Measurements from ENCODE around the gene KCNG3.
A peak's percentile ranks its signal among the peaks of the same experiment; 100 is the strongest.

Gene KCNG3

DNA sequence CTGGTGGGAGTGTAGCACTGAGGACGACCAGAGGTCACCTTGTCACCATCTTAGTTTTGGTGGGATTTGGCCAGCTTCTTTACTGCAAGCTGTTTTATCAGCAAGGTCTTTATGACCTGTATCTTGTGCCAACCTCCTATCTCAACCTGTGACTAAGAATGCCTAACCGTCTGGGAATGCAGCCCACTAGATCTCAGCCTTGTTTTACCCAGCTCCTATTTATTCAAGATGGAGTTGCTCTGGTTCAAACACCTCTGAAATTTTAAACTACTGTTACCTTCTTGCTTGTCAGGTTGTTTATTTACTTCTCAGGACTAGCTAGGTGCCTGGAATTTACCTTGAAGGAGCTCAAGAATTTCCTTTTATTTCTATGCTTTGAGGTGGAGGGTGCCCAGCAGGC lies 9.5 kb upstream of the KCNG3 start:
- Histone ChIP-seq H3K14ac (ENCODE audit: low read length) (no peak overlapping the region), H2AK5ac (ENCODE audit: low read depth, low read length) (no peak overlapping the region), H2BK120ac (ENCODE audit: low read depth, low read length) (no peak overlapping the region), H3K4me1 (ENCODE audit: control insufficient read depth in 2 of 2, insufficient read depth in 1 of 2, low read depth in 1 of 2, low read length in 2 of 2) (no peaks in the 10 kb centered on the region), H2BK12ac (ENCODE audit: low read length) (no peak overlapping the region), H2AFZ (ENCODE audit: low read length) (no peak overlapping the region), H2BK15ac (ENCODE audit: low read length) (no peak overlapping the region), H4K8ac (ENCODE audit: low read depth, low read length) (no peak overlapping the region), H3K27ac (replicated peaks; ENCODE audit: low read length) (no peak overlapping the region), H3K27me3 (ENCODE audit: control insufficient read depth in 3 of 3, insufficient read depth in 3 of 3, low read depth in 1 of 3, low read length in 3 of 3) (no peaks in the 10 kb centered on the region), H3K79me1 (ENCODE audit: low read depth, low read length) (no peaks in the 10 kb centered on the region), H3K4me2 (ENCODE audit: insufficient read depth, low read length, poor library complexity, severe bottlenecking) (no peak overlapping the region), H3K4ac (ENCODE audit: low read length) (no peak overlapping the region), H3K4me3 (ENCODE audit: low read length in 2 of 2) (no peak overlapping the region), H2BK5ac (ENCODE audit: low read length) (no peak overlapping the region), H3K9me3 (replicated peaks in 1 of 2; ENCODE audit: control insufficient read depth in 2 of 2, insufficient read depth in 1 of 2, low read depth in 1 of 2, low read length in 2 of 2) (no peaks in the 10 kb centered on the region), H4K91ac (ENCODE audit: low read depth, low read length, poor library complexity) (no peak overlapping the region), H3K9ac (ENCODE audit: low read depth, low read length, poor library complexity) (no peak overlapping the region), H3K36me3 (replicated peaks in 1 of 2; ENCODE audit: control insufficient read depth in 2 of 2, insufficient read depth in 2 of 2, low read length in 2 of 2) (no peaks in the 10 kb centered on the region), H3K18ac (ENCODE audit: low read length) (no peak overlapping the region), H3K23ac (ENCODE audit: low read depth, low read length, poor library complexity) (no peak overlapping the region)
- WGBS, 2 donors (ENCODE audit: extremely low coverage in 2 of 2, insufficient read length in 2 of 2, insufficient replicate concordance in 1 of 2) = no CpG with 5 or more reads among the region's 2 CpGs
- DNase-seq (ENCODE audit: low spot score) = no peak

GRCh38 chr2:42498497-42498896 lies 4.7 kb upstream of the KCNG3 start:
- Histone ChIP-seq H3K23ac (ENCODE audit: low read depth, low read length, poor library complexity) (no peak overlapping the region), H2AFZ (ENCODE audit: low read length) (no peak overlapping the region), H2AK5ac (ENCODE audit: low read depth, low read length) (no peak overlapping the region), H3K27ac (replicated peaks; ENCODE audit: low read length) (no peak overlapping the region), H4K8ac (ENCODE audit: low read depth, low read length) (no peak overlapping the region), H4K91ac (ENCODE audit: low read depth, low read length, poor library complexity) (no peak overlapping the region), H3K4me2 (ENCODE audit: insufficient read depth, low read length, poor library complexity, severe bottlenecking) (no peak overlapping the region), H3K79me1 (ENCODE audit: low read depth, low read length) (no peaks in the 10 kb centered on the region), H2BK12ac (ENCODE audit: low read length) (no peak overlapping the region), H3K4me1 (ENCODE audit: control insufficient read depth in 2 of 2, insufficient read depth in 1 of 2, low read depth in 1 of 2, low read length in 2 of 2) (no peaks in the 10 kb centered on the region), H3K4ac (ENCODE audit: low read length) (no peak overlapping the region), H3K36me3 (replicated peaks in 1 of 2; ENCODE audit: control insufficient read depth in 2 of 2, insufficient read depth in 2 of 2, low read length in 2 of 2) (no peaks in the 10 kb centered on the region), H3K9me3 (replicated peaks in 1 of 2; ENCODE audit: control insufficient read depth in 2 of 2, insufficient read depth in 1 of 2, low read depth in 1 of 2, low read length in 2 of 2) (no peaks in the 10 kb centered on the region), H2BK15ac (ENCODE audit: low read length) (no peak overlapping the region), H3K27me3 (ENCODE audit: control insufficient read depth in 3 of 3, insufficient read depth in 3 of 3, low read depth in 1 of 3, low read length in 3 of 3) (peaks cover under 1 to 27% (median 11%) of the 10 kb centered on the region in 3 experiments), H3K9ac (ENCODE audit: low read depth, low read length, poor library complexity) (no peak overlapping the region), H2BK120ac (ENCODE audit: low read depth, low read length) (no peak overlapping the region), H2BK5ac (ENCODE audit: low read length) (no peak overlapping the region), H3K4me3 (ENCODE audit: low read length in 2 of 2) (no peak overlapping the region), H3K14ac (ENCODE audit: low read length) (no peak overlapping the region), H3K18ac (ENCODE audit: low read length) (no peak overlapping the region)
- no CpG with 5 or more reads among the region's 3 CpGs for WGBS, 2 donors (ENCODE audit: extremely low coverage in 2 of 2, insufficient read length in 2 of 2, insufficient replicate concordance in 1 of 2)
- DNase-seq (ENCODE audit: low spot score) = no peak

DNA sequence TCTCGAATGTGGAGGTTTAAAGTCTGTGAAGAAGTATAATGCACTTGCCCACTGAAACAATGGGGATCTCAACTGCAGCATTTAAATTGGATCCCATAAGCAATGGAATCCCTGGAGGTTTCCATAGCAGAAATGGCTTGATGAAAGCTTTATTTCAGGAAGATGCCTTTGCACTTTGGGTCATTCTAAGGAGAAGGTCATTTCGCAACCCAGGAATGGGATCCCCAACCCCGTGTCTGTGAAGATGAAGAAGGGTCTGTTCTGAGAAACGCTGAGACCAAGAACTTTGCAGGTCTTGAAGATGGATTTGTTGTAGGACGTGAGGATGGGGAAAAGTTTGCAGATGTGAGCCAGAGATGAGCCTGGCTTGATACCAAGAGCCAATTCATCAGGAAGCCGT lies 1.8 kb upstream of the KCNG3 start:
- Histone ChIP-seq H2AK5ac (ENCODE audit: low read depth, low read length) (no peak overlapping the region), H2BK120ac (ENCODE audit: low read depth, low read length) (no peak overlapping the region), H3K9me3 (replicated peaks in 1 of 2; ENCODE audit: control insufficient read depth in 2 of 2, insufficient read depth in 1 of 2, low read depth in 1 of 2, low read length in 2 of 2) (peaks cover 0 to 6% of the 10 kb centered on the region in 2 donors), H2BK5ac (ENCODE audit: low read length) (no peak overlapping the region), H3K23ac (ENCODE audit: low read depth, low read length, poor library complexity) (no peak overlapping the region), H3K27me3 (ENCODE audit: control insufficient read depth in 3 of 3, insufficient read depth in 3 of 3, low read depth in 1 of 3, low read length in 3 of 3) (peaks cover 14 to 56% (median 29%) of the 10 kb centered on the region in 3 experiments), H3K36me3 (replicated peaks in 1 of 2; ENCODE audit: control insufficient read depth in 2 of 2, insufficient read depth in 2 of 2, low read length in 2 of 2) (no peaks in the 10 kb centered on the region), H3K4me3 (ENCODE audit: low read length in 2 of 2) (no peak overlapping the region), H4K8ac (ENCODE audit: low read depth, low read length) (no peak overlapping the region), H3K79me1 (ENCODE audit: low read depth, low read length) (peaks cover 4% of the 10 kb centered on the region), H3K18ac (ENCODE audit: low read length) (no peak overlapping the region), H3K9ac (ENCODE audit: low read depth, low read length, poor library complexity) (no peak overlapping the region), H3K4me1 (ENCODE audit: control insufficient read depth in 2 of 2, insufficient read depth in 1 of 2, low read depth in 1 of 2, low read length in 2 of 2) (peaks cover 0 to 4% of the 10 kb centered on the region in 2 donors), H3K14ac (ENCODE audit: low read length) (no peak overlapping the region), H2AFZ (ENCODE audit: low read length) (peak overlapping the region; percentile 13), H2BK15ac (ENCODE audit: low read length) (no peak overlapping the region), H3K27ac (replicated peaks; ENCODE audit: low read length) (no peak overlapping the region), H3K4ac (ENCODE audit: low read length) (no peak overlapping the region), H2BK12ac (ENCODE audit: low read length) (no peak overlapping the region), H3K4me2 (ENCODE audit: insufficient read depth, low read length, poor library complexity, severe bottlenecking) (no peak overlapping the region), H4K91ac (ENCODE audit: low read depth, low read length, poor library complexity) (no peak overlapping the region)
- no peak for DNase-seq (ENCODE audit: low spot score)
- no CpG with 5 or more reads among the region's 6 CpGs for WGBS, 2 donors (ENCODE audit: extremely low coverage in 2 of 2, insufficient read length in 2 of 2, insufficient replicate concordance in 1 of 2)

DNA sequence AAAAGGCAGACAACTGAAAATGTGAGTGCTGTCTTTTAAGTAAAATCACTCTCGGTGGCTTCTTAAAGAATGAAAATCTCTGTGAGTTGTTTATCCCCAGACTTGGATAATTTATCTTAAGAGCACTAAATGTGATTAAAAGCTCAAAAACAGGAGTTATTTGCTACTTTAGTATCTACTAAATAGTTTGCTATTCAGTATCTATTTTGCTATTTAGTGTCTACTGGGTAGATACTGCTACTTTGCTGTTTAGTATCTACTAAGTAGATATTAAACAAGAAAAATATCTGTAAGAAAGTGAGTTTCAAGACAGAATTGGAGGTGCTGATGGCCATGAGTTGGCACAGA lies 1.4 kb upstream of the KCNG3 start:
- H3K36me3 ChIP-seq (replicated peaks in 1 of 2; ENCODE audit: control insufficient read depth in 2 of 2, insufficient read depth in 2 of 2, low read length in 2 of 2) = no peaks in the 10 kb centered on the region
- no peak overlapping the region for H2AK5ac ChIP-seq (ENCODE audit: low read depth, low read length)
- peak overlapping the region; percentile 13 for H2AFZ ChIP-seq (ENCODE audit: low read length)
- no CpG with 5 or more reads among the region's 1 CpG for WGBS, 2 donors (ENCODE audit: extremely low coverage in 2 of 2, insufficient read length in 2 of 2, insufficient replicate concordance in 1 of 2)
- H2BK15ac ChIP-seq (ENCODE audit: low read length) = no peak overlapping the region
- H3K4me1 ChIP-seq (ENCODE audit: control insufficient read depth in 2 of 2, insufficient read depth in 1 of 2, low read depth in 1 of 2, low read length in 2 of 2) = peaks cover 0 to 4% of the 10 kb centered on the region in 2 donors
- no peak overlapping the region for H3K14ac ChIP-seq (ENCODE audit: low read length)
- no peak for DNase-seq (ENCODE audit: low spot score)
- H3K4ac ChIP-seq (ENCODE audit: low read length) = no peak overlapping the region
- peaks cover 14 to 60% (median 29%) of the 10 kb centered on the region in 3 experiments for H3K27me3 ChIP-seq (ENCODE audit: control insufficient read depth in 3 of 3, insufficient read depth in 3 of 3, low read depth in 1 of 3, low read length in 3 of 3)
- H3K9ac ChIP-seq (ENCODE audit: low read depth, low read length, poor library complexity) = no peak overlapping the region
- peaks cover 4% of the 10 kb centered on the region for H3K79me1 ChIP-seq (ENCODE audit: low read depth, low read length)
- no peak overlapping the region for H3K18ac ChIP-seq (ENCODE audit: low read length)
- no peak overlapping the region for H3K4me3 ChIP-seq (ENCODE audit: low read length in 2 of 2)
- no peak overlapping the region for H2BK5ac ChIP-seq (ENCODE audit: low read length)
- H4K8ac ChIP-seq (ENCODE audit: low read depth, low read length) = no peak overlapping the region
- H3K23ac ChIP-seq (ENCODE audit: low read depth, low read length, poor library complexity) = no peak overlapping the region
- H3K27ac ChIP-seq (replicated peaks; ENCODE audit: low read length) = no peak overlapping the region
- no peak overlapping the region for H2BK120ac ChIP-seq (ENCODE audit: low read depth, low read length)
- no peak overlapping the region for H4K91ac ChIP-seq (ENCODE audit: low read depth, low read length, poor library complexity)
- H2BK12ac ChIP-seq (ENCODE audit: low read length) = no peak overlapping the region
- H3K9me3 ChIP-seq (replicated peaks in 1 of 2; ENCODE audit: control insufficient read depth in 2 of 2, insufficient read depth in 1 of 2, low read depth in 1 of 2, low read length in 2 of 2) = peaks cover 0 to 6% of the 10 kb centered on the region in 2 donors
- H3K4me2 ChIP-seq (ENCODE audit: insufficient read depth, low read length, poor library complexity, severe bottlenecking) = no peak overlapping the region

Measured in neuronal stem cell (in vitro differentiated cells).